ENCODE data around the gene POC1A.
"Not testable (repeated sequence)": the region's sequence is repeated elsewhere in the genome, so short reads cannot be mapped to it uniquely, and the experiment has no call there.

Gene POC1A

GRCh38 chr3:52171514-52172261, 17.5 kb upstream of the POC1A start (continued):
- no peak for TF ChIP-seq GLI2 (tag by site-specific recombination; IDR thresholded peaks at IDR 0.05; ENCODE audit: borderline replicate concordance, low read depth)
- no peak for TF ChIP-seq HOXC10 (CRISPR knock-in tag; IDR thresholded peaks at IDR 0.05)
- no peak for TF ChIP-seq ZNF473 (tag by site-specific recombination; IDR thresholded peaks at IDR 0.05)
- no peak for TF ChIP-seq ZXDB (tag by site-specific recombination; IDR thresholded peaks at IDR 0.05)
- TF ChIP-seq SCRT1 (tag by site-specific recombination; IDR thresholded peaks at IDR 0.05; ENCODE audit: borderline replicate concordance), result peak; percentile 92
- TF ChIP-seq, protein P1, sequence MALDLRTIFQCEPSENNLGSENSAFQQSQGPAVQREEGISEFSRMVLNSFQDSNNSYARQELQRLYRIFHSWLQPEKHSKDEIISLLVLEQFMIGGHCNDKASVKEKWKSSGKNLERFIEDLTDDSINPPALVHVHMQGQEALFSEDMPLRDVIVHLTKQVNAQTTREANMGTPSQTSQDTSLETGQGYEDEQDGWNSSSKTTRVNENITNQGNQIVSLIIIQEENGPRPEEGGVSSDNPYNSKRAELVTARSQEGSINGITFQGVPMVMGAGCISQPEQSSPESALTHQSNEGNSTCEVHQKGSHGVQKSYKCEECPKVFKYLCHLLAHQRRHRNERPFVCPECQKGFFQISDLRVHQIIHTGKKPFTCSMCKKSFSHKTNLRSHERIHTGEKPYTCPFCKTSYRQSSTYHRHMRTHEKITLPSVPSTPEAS (tag by site-specific recombination; IDR thresholded peaks at IDR 0.05), result no peak
- no peak for TF ChIP-seq ZNF184 (tag by site-specific recombination; IDR thresholded peaks at IDR 0.05)
- 0 out of 2 replicates have a peak, but pooled peaks have one; percentile 25 for TF ChIP-seq ZNF692 (tag by site-specific recombination; IDR thresholded peaks at IDR 0.05)
- TF ChIP-seq ZNF571 (tag by site-specific recombination; IDR thresholded peaks at IDR 0.05), result no peak
- TF ChIP-seq ZFP37 (tag by site-specific recombination; IDR thresholded peaks at IDR 0.05), result no peak
- no peak for TF ChIP-seq ZNF211 (tag by site-specific recombination; IDR thresholded peaks at IDR 0.05; ENCODE audit: low read depth)
- TF ChIP-seq ZNF660 (tag by site-specific recombination; IDR thresholded peaks at IDR 0.05), result no peak
- TF ChIP-seq, protein P2, sequence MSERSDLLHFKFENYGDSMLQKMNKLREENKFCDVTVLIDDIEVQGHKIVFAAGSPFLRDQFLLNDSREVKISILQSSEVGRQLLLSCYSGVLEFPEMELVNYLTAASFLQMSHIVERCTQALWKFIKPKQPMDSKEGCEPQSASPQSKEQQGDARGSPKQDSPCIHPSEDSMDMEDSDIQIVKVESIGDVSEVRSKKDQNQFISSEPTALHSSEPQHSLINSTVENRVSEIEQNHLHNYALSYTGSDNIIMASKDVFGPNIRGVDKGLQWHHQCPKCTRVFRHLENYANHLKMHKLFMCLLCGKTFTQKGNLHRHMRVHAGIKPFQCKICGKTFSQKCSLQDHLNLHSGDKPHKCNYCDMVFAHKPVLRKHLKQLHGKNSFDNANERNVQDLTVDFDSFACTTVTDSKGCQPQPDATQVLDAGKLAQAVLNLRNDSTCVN (tag by site-specific recombination; optimal IDR thresholded peaks at IDR 0.05), result no peak
- no peak for TF ChIP-seq ZNF324 (tag by site-specific recombination; IDR thresholded peaks at IDR 0.05)
- no peak for TF ChIP-seq KLF16 (tag by site-specific recombination; IDR thresholded peaks at IDR 0.05)
- no peak for TF ChIP-seq ZNF768 (tag by site-specific recombination; IDR thresholded peaks at IDR 0.05)
- no peak for TF ChIP-seq TSHZ1 (tag by site-specific recombination; IDR thresholded peaks at IDR 0.05; ENCODE audit: borderline replicate concordance)
- TF ChIP-seq ZBTB48 (tag by site-specific recombination; IDR thresholded peaks at IDR 0.05), result no peak
- TF ChIP-seq ZNF140 (tag by site-specific recombination; IDR thresholded peaks at IDR 0.05), result no peak
- no peak for TF ChIP-seq ZNF549 (tag by site-specific recombination; IDR thresholded peaks at IDR 0.05)
- TF ChIP-seq ZNF664 (tag by site-specific recombination; IDR thresholded peaks at IDR 0.05), result no peak
- TF ChIP-seq ZNF16 (tag by site-specific recombination; IDR thresholded peaks at IDR 0.05; ENCODE audit: low read depth), result no peak
- TF ChIP-seq ZNF785 (tag by site-specific recombination; IDR thresholded peaks at IDR 0.05), result no peak

DNA sequence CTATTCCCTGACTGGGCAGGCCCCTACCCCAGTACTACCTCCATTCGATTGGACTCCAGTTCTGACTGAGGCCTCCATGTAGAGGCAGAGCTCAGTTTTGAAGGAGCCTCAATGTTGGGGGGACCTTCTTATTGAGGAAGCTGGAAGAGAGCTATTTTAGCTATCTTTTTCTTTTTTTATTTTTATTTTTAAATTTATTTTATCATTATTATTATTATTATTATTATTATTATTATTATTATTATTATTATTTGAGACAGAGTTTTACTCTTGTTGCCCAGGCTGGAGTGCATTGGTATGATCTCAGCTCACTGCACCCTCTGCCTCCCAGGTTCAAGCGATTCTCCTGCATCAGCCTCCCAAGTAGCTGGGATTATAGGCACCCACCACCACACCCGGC, 16.0 kb upstream of the POC1A start:
- H3K9me3 ChIP-seq (ENCODE audit: control insufficient read depth, insufficient read depth, low read depth, low read length); H3K4me1 ChIP-seq (ENCODE audit: control insufficient read depth, insufficient read depth, low read length); H3K36me3 ChIP-seq (ENCODE audit: control insufficient read depth in 2 of 2, insufficient read depth in 1 of 2, low read length in 2 of 2); H3K4me3 ChIP-seq (ENCODE audit: low read depth, low read length); H3K27ac ChIP-seq (ENCODE audit: extremely low read depth, low read depth, low read length): not testable (repeated sequence)
- ChIA-PET CTCF (interaction anchor here (0.6 kb wide), 1 partner anchor 60 kb away, joined by 3 read pairs; no protein-coding TSS in a partner anchor), POLR2A (interaction anchor here (0.8 to 1.9 kb wide), 2 partner anchors 12 to 15 kb away, joined by 4 read pairs; no protein-coding TSS in a partner anchor)

All from HEK293 (cell line).